Vagina (tissue), 2 donors: ENCODE measurements around the gene SGK1. TPM values are rescaled to one million over a fixed set of nuclear protein-coding genes. Genes with fewer than 3 reads are reported as not detected.

Experiments
- DNase-seq, 2 donors: peaks; one replicate each; pipeline ENCODE4 v3.0.0-alpha.2; 2017; ENCODE audit errors: extremely low spot score in 2 of 2
- H3K27ac ChIP-seq: fragments of 200-600 bp; sonication (generic); one replicate; pipeline ENCODE4 v1.5.1; 2019
- H3K27me3 ChIP-seq: fragments of 200-600 bp; sonication (generic); one replicate; pipeline ENCODE4 v1.5.1; 2019
- H3K36me3 ChIP-seq, 2 donors: fragments of 200-600 bp; sonication (generic); one replicate each; pipeline ENCODE4 v1.5.1; 2017 to 2019
- H3K4me1 ChIP-seq: fragments of 200-600 bp; sonication (generic); one replicate; pipeline ENCODE4 v1.5.1; 2019
- H3K4me3 ChIP-seq, 2 donors: fragments of 200-600 bp; sonication (generic); 1 replicate in 1 of 2; 2 replicates in 1 of 2; pipeline ENCODE4 v1.5.1; 2016 to 2019
- H3K9me3 ChIP-seq: fragments of 200-600 bp; sonication (generic); one replicate; pipeline ENCODE4 v1.5.1; 2019
- CTCF ChIP-seq, 3 experiments: fragments of 450-650 bp in 2 of 3; fragments of 200-600 bp in 1 of 3; sonication (generic) in 1 of 3; IDR thresholded peaks; one replicate each; pipeline ENCODE4 v1.5.1; 2017 to 2019; ENCODE audit warnings: antibody characterized with exemption in 3 of 3, mild to moderate bottlenecking in 2 of 3, moderate library complexity in 2 of 3
- POLR2A ChIP-seq, 2 donors: fragments of 450-650 bp; IDR thresholded peaks; one replicate each; pipeline ENCODE4 v1.6.1; 2017; ENCODE audit warnings: antibody characterized with exemption in 2 of 2, mild to moderate bottlenecking in 2 of 2, moderate library complexity in 2 of 2
- POLR2AphosphoS5 ChIP-seq, 2 donors: sonication (generic); formaldehyde crosslinking; IDR thresholded peaks; one replicate each; pipeline ENCODE4 v1.9.0; 2017; ENCODE audit warnings: antibody characterized with exemption in 2 of 2, mild to moderate bottlenecking in 2 of 2, low read depth in 1 of 2; ENCODE audit not compliant: insufficient read depth in 1 of 2
- intact Hi-C: fragments of 100-400 bp; cut with DNase I; formaldehyde crosslinking; loops from one replicate; pipeline ENCODE4 v1.15.1; 2023
- total RNA-seq: library from RNA; depleted of rRNA; stranded (reverse); fragments of >200 nt; gene quantifications from one replicate; pipeline ENCODE4 v1.2.3, GENCODE V29; 2016

Gene SGK1
- total RNA-seq, 1 donor from 2014 or later = 608 TPM

- no peak overlapping the region for H3K27ac ChIP-seq
- no peak for DNase-seq
- no peak overlapping the region for H3K4me3 ChIP-seq
- TF ChIP-seq POLR2A (IDR thresholded peaks at IDR 0.05) = no peak
- no peak for TF ChIP-seq POLR2AphosphoS5 (IDR thresholded peaks at IDR 0.05; ENCODE audit: insufficient read depth in 1 of 2, low read depth in 1 of 2)
- no peak for TF ChIP-seq CTCF (IDR thresholded peaks at IDR 0.05)
- H3K27me3 ChIP-seq = no peaks in the 10 kb centered on the region
- no peaks in the 10 kb centered on the region for H3K9me3 ChIP-seq
- no peaks in the 10 kb centered on the region for H3K36me3 ChIP-seq
- peaks cover 4% of the 10 kb centered on the region for H3K4me1 ChIP-seq
- intact Hi-C loops = no loop called here
These were observed 39.1 kb upstream of the SGK1 start for GRCh38 chr6:134357022-134357487.

GRCh38 chr6:134356405-134356804 is 38.5 kb upstream of the SGK1 start:
- Histone ChIP-seq H3K4me1 (peaks cover 11% of the 10 kb centered on the region), H3K27me3 (no peaks in the 10 kb centered on the region), H3K27ac (no peak overlapping the region), H3K9me3 (no peaks in the 10 kb centered on the region), H3K36me3 (no peaks in the 10 kb centered on the region), H3K4me3 (no peak overlapping the region)
- no peak for DNase-seq
- TF ChIP-seq POLR2AphosphoS5 (IDR thresholded peaks at IDR 0.05; ENCODE audit: insufficient read depth in 1 of 2, low read depth in 1 of 2) = no peak
- no peak for TF ChIP-seq CTCF (IDR thresholded peaks at IDR 0.05)
- no peak for TF ChIP-seq POLR2A (IDR thresholded peaks at IDR 0.05)
- intact Hi-C loops = no loop called here

GRCh38 chr6:134352786-134353480 is 35.0 kb upstream of the SGK1 start:
- no peak for DNase-seq
- no peak for TF ChIP-seq CTCF (IDR thresholded peaks at IDR 0.05)
- TF ChIP-seq POLR2A (IDR thresholded peaks at IDR 0.05) = no peak
- no peak for TF ChIP-seq POLR2AphosphoS5 (IDR thresholded peaks at IDR 0.05; ENCODE audit: insufficient read depth in 1 of 2, low read depth in 1 of 2)
- Histone ChIP-seq H3K4me1 (peaks cover 12% of the 10 kb centered on the region), H3K27ac (no peak overlapping the region), H3K36me3 (no peaks in the 10 kb centered on the region), H3K4me3 (no peak overlapping the region), H3K9me3 (no peaks in the 10 kb centered on the region), H3K27me3 (no peaks in the 10 kb centered on the region)
- intact Hi-C loops = no loop called here

- H3K27me3 ChIP-seq = no peaks in the 10 kb centered on the region
- H3K9me3 ChIP-seq = no peaks in the 10 kb centered on the region
- H3K4me1 ChIP-seq = peaks cover 12% of the 10 kb centered on the region
- H3K4me3 ChIP-seq = peak overlapping the region in 1 of 2 donors; percentile 22
- H3K36me3 ChIP-seq = no peaks in the 10 kb centered on the region
- no peak for DNase-seq
- TF ChIP-seq CTCF (IDR thresholded peaks at IDR 0.05) (no peak), POLR2AphosphoS5 (IDR thresholded peaks at IDR 0.05; ENCODE audit: insufficient read depth in 1 of 2, low read depth in 1 of 2) (no peak), POLR2A (IDR thresholded peaks at IDR 0.05) (no peak)
- peak overlapping the region; percentile 7 for H3K27ac ChIP-seq
- intact Hi-C loops = no loop called here
These were observed 33.9 kb upstream of the SGK1 start for GRCh38 chr6:134351615-134352474.
